Gastrocnemius medialis (tissue), 4 donors: ENCODE data around the gene KCTD7.
"Not testable (repeated sequence)": the region's sequence is repeated elsewhere in the genome, so short reads cannot be mapped to it uniquely, and the experiment has no call there.

ENCODE experiments used
- CTCF ChIP-seq, 5 experiments: fragments of 450-650 bp in 3 of 5; fragments of 200-600 bp in 2 of 5; sonication (generic) in 2 of 5; IDR thresholded peaks in 4 of 5; conservative IDR thresholded peaks in 1 of 5; 1 replicate in 4 of 5; 2 replicates in 1 of 5; pipeline ENCODE4 v1.5.1; 2016 to 2019; ENCODE audit warnings: antibody characterized with exemption in 5 of 5, mild to moderate bottlenecking in 3 of 5, moderate library complexity in 3 of 5
- POLR2A ChIP-seq, 2 donors: fragments of 450-650 bp; IDR thresholded peaks; one replicate each; pipeline ENCODE4 v1.6.1; 2017; ENCODE audit warnings: antibody characterized with exemption in 2 of 2, mild to moderate bottlenecking in 2 of 2, moderate library complexity in 2 of 2

- not testable (repeated sequence) for TF ChIP-seq CTCF (IDR thresholded peaks at IDR 0.05 in 4 of 5, conservative IDR thresholded peaks at IDR 0.05 in 1 of 5); POLR2A (IDR thresholded peaks at IDR 0.05)
These were observed 59.0 kb downstream of the KCTD7 start for GRCh38 chr7:66687672-66688071.
